Neural progenitor cell (in vitro differentiated cells): Measurements from ENCODE around the gene STK26. TPM values are rescaled to one million over a fixed set of nuclear protein-coding genes. Genes with fewer than 3 reads are reported as not detected.

Experiments
- DNase-seq: peaks from one replicate; pipeline ENCODE4 v3.0.0-alpha.2; 2016; ENCODE audit warnings: low spot score
- H2AFZ ChIP-seq: fragments of 200-600 bp; sonication (generic); replicated peaks from 2 replicates; pipeline ENCODE4 v1.6.1; 2016; ENCODE audit warnings: antibody characterized with exemption
- H3F3A ChIP-seq: fragments of 200-600 bp; sonication (generic); 2 replicates; pipeline ENCODE4 v1.6.1; 2016; ENCODE audit warnings: antibody characterized with exemption, low read depth
- H3K27ac ChIP-seq: fragments of 200-600 bp; sonication (generic); 2 replicates; pipeline ENCODE4 v1.5.1; 2016; ENCODE audit warnings: mild to moderate bottlenecking
- H3K27me3 ChIP-seq: fragments of 200-600 bp; sonication (generic); 2 replicates; pipeline ENCODE4 v1.6.1; 2016; ENCODE audit warnings: mild to moderate bottlenecking, moderate library complexity
- H3K36me3 ChIP-seq: fragments of 200-600 bp; sonication (generic); 2 replicates; pipeline ENCODE4 v1.5.1; 2016
- H3K4me1 ChIP-seq: fragments of 200-600 bp; sonication (generic); 2 replicates; pipeline ENCODE4 v1.6.1; 2016; ENCODE audit warnings: mixed run types
- H3K4me2 ChIP-seq: fragments of 200-600 bp; sonication (generic); 2 replicates; pipeline ENCODE4 v1.6.1; 2016
- H3K4me3 ChIP-seq: fragments of 200-600 bp; sonication (generic); 2 replicates; pipeline ENCODE4 v1.5.1; 2016
- H3K79me2 ChIP-seq: fragments of 200-600 bp; sonication (generic); 2 replicates; pipeline ENCODE4 v1.6.1; 2016; ENCODE audit warnings: low read depth
- H3K9ac ChIP-seq: fragments of 200-600 bp; sonication (generic); 2 replicates; pipeline ENCODE4 v1.6.1; 2016
- H3K9me3 ChIP-seq: fragments of 200-600 bp; sonication (generic); 2 replicates; pipeline ENCODE4 v1.5.1; 2016; ENCODE audit warnings: low read depth
- H4K20me1 ChIP-seq: fragments of 200-600 bp; sonication (generic); 2 replicates; pipeline ENCODE4 v1.6.1; 2016; ENCODE audit warnings: low read depth
- H3K27ac Mint-ChIP-seq: 3 replicates; pipeline ENCODE4 v1.8.0; 2021; ENCODE audit warnings: mixed read lengths
- H3K27me3 Mint-ChIP-seq: 2 replicates; pipeline ENCODE4 v1.8.0; 2022; ENCODE audit warnings: low read depth, mild to moderate bottlenecking, inconsistent platforms, moderate library complexity, mixed read lengths; ENCODE audit not compliant: insufficient read depth
- H3K36me3 Mint-ChIP-seq: 3 replicates; pipeline ENCODE4 v1.8.0; 2021; ENCODE audit warnings: mixed read lengths
- H3K4me1 Mint-ChIP-seq: 3 replicates; pipeline ENCODE4 v1.8.0; 2021; ENCODE audit warnings: mixed read lengths
- H3K4me3 Mint-ChIP-seq: 3 replicates; pipeline ENCODE4 v1.8.0; 2021; ENCODE audit warnings: mild to moderate bottlenecking, moderate library complexity, mixed read lengths
- H3K9me3 Mint-ChIP-seq: 3 replicates; pipeline ENCODE4 v1.8.0; 2020; ENCODE audit warnings: mixed read lengths
- EZH2 ChIP-seq: fragments of 200-600 bp; sonication (generic); IDR thresholded peaks from 2 replicates; pipeline ENCODE4 v1.6.1; 2017; ENCODE audit warnings: antibody characterized with exemption, mild to moderate bottlenecking, moderate library complexity
- EZH2phosphoT487 ChIP-seq: fragments of 200-600 bp; sonication (generic); IDR thresholded peaks from 2 replicates; pipeline ENCODE4 v1.6.1; 2017; ENCODE audit warnings: antibody characterized with exemption
- total RNA-seq: library from RNA; depleted of rRNA; stranded (reverse); fragments of >200 nt; gene quantifications from 2 replicates; pipeline ENCODE4 v1.2.3, GENCODE V29; 2015; ENCODE audit warnings: low replicate concordance
- TF ChIP-seq, protein P1 (sequence below): fragments of 200-600 bp; sonication (generic); IDR thresholded peaks from 2 replicates; pipeline ENCODE4 v1.5.1; 2017; ENCODE audit warnings: antibody characterized with exemption, mild to moderate bottlenecking

Gene STK26
- total RNA-seq, 1 donor from 2014 or later = 182 TPM

DNA sequence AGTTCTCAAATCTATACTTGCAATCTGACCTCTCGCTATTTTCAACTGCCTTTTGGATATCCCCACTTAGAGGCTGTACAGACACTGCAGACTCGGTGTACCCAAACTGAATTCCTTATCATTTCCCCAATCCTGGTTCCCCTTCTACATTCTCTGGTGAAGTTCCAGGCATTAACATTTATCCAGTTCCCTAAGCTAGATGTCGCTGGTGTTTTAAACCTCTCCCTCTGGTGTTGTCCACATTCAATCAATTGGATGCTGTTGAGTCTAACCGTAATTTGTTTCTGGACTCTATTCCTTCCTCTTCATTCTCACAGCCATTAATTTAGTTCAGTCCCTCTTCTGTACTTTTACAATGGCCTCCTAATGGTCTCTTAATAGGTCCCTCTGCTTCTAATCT lies 7.2 kb upstream of the STK26 start:
- no peaks in the 10 kb centered on the region for H3K36me3 ChIP-seq
- no peaks in the 10 kb centered on the region for H3K27me3 ChIP-seq
- TF ChIP-seq EZH2 (no peak), EZH2phosphoT487 (no peak)
- TF ChIP-seq, protein P1, sequence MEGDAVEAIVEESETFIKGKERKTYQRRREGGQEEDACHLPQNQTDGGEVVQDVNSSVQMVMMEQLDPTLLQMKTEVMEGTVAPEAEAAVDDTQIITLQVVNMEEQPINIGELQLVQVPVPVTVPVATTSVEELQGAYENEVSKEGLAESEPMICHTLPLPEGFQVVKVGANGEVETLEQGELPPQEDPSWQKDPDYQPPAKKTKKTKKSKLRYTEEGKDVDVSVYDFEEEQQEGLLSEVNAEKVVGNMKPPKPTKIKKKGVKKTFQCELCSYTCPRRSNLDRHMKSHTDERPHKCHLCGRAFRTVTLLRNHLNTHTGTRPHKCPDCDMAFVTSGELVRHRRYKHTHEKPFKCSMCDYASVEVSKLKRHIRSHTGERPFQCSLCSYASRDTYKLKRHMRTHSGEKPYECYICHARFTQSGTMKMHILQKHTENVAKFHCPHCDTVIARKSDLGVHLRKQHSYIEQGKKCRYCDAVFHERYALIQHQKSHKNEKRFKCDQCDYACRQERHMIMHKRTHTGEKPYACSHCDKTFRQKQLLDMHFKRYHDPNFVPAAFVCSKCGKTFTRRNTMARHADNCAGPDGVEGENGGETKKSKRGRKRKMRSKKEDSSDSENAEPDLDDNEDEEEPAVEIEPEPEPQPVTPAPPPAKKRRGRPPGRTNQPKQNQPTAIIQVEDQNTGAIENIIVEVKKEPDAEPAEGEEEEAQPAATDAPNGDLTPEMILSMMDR = no peak
- no peak overlapping the region for H3K27ac ChIP-seq
- no peak overlapping the region for H3K4me3 ChIP-seq
- no peaks in the 10 kb centered on the region for H3F3A ChIP-seq
- no peaks in the 10 kb centered on the region for H3K9me3 ChIP-seq
- H2AFZ ChIP-seq = no peak overlapping the region
- H3K9me3 Mint-ChIP-seq = no peaks in the 10 kb centered on the region
- H3K79me2 ChIP-seq = no peaks in the 10 kb centered on the region
- no peak overlapping the region for H3K4me2 ChIP-seq
- no peak overlapping the region for H3K9ac ChIP-seq
- no peaks in the 10 kb centered on the region for H4K20me1 ChIP-seq
- no peak for DNase-seq
- peaks cover 7% of the 10 kb centered on the region for H3K4me1 Mint-ChIP-seq
- H3K27ac Mint-ChIP-seq = no peak overlapping the region
- no peaks in the 10 kb centered on the region for H3K27me3 Mint-ChIP-seq
- no peak overlapping the region for H3K4me3 Mint-ChIP-seq
- no peaks in the 10 kb centered on the region for H3K36me3 Mint-ChIP-seq
- no peaks in the 10 kb centered on the region for H3K4me1 ChIP-seq

DNA sequence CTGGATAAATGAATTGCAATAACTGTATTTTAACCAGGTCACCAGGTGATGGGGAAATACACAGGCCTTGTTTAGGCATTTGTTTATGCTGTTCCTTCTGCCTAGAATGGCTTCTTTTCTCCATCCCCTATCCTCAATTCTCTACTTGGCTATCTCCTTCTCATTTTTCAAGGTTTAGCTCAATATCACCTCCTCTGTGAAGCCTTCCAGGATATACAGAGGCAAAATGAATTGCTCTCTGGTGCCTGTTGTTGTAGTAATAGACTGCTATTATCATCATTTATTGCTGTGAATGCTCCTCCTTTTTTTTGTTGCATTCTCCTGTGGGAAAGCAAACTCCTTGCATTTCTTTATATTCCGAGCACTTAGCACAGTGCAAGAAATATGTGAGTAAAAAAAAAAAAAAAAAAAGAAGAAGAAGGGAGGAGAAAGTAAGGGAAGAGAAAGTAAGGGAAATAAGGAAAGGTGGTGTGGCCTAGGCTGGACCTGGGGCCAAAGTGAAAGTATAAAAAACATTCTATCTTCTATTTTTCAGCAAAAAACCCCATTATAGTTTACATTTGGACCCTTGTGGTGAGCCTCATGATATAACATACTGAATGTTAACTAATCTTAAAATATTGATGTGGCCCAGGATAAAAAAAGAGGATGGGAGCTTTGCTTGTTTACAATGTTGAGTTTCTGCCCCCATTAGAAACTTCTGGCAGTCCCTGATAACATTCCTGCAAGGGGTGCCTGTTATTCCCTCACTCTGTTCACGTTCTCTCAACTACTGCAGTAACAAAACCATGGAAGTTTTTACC lies 6.3 kb upstream of the STK26 start:
- H4K20me1 ChIP-seq = no peaks in the 10 kb centered on the region
- Mint-ChIP-seq H3K27me3 (no peaks in the 10 kb centered on the region), H3K4me1 (peaks cover 7% of the 10 kb centered on the region), H3K9me3 (no peaks in the 10 kb centered on the region), H3K4me3 (no peak overlapping the region), H3K27ac (no peak overlapping the region), H3K36me3 (no peaks in the 10 kb centered on the region)
- no peak overlapping the region for H3K4me2 ChIP-seq
- H3K9ac ChIP-seq = no peak overlapping the region
- H3K4me1 ChIP-seq = no peaks in the 10 kb centered on the region
- TF ChIP-seq EZH2 (no peak), EZH2phosphoT487 (no peak)
- TF ChIP-seq, protein P1 = no peak
- no peaks in the 10 kb centered on the region for H3K36me3 ChIP-seq
- no peak overlapping the region for H3K4me3 ChIP-seq
- no peaks in the 10 kb centered on the region for H3K27me3 ChIP-seq
- DNase-seq = no peak
- no peaks in the 10 kb centered on the region for H3K9me3 ChIP-seq
- H2AFZ ChIP-seq = no peak overlapping the region
- no peaks in the 10 kb centered on the region for H3K79me2 ChIP-seq
- H3K27ac ChIP-seq = no peak overlapping the region
- no peaks in the 10 kb centered on the region for H3F3A ChIP-seq

- H3K9me3 Mint-ChIP-seq = no peaks in the 10 kb centered on the region
- H3K4me1 ChIP-seq = no peaks in the 10 kb centered on the region
- no peak overlapping the region for H3K9ac ChIP-seq
- no peak overlapping the region for H3K4me3 ChIP-seq
- peaks cover 11% of the 10 kb centered on the region for H3K4me1 Mint-ChIP-seq
- H3K9me3 ChIP-seq = no peaks in the 10 kb centered on the region
- no peak overlapping the region for H3K27ac Mint-ChIP-seq
- H2AFZ ChIP-seq = no peak overlapping the region
- H3K27me3 Mint-ChIP-seq = no peaks in the 10 kb centered on the region
- no peak overlapping the region for H3K27ac ChIP-seq
- H3K36me3 ChIP-seq = no peaks in the 10 kb centered on the region
- H3F3A ChIP-seq = no peaks in the 10 kb centered on the region
- no peak for DNase-seq
- no peaks in the 10 kb centered on the region for H4K20me1 ChIP-seq
- H3K36me3 Mint-ChIP-seq = no peaks in the 10 kb centered on the region
- H3K79me2 ChIP-seq = no peaks in the 10 kb centered on the region
- no peak for TF ChIP-seq EZH2phosphoT487
- no peak for TF ChIP-seq EZH2
- TF ChIP-seq, protein P1 = no peak
- no peak overlapping the region for H3K4me3 Mint-ChIP-seq
- no peaks in the 10 kb centered on the region for H3K27me3 ChIP-seq
- no peak overlapping the region for H3K4me2 ChIP-seq
These were observed 5.5 kb upstream of the STK26 start for GRCh38 chrX:132017431-132018185.
